Activated CD4-positive, alpha-beta T cell treated with anti-CD3 and anti-CD28 coated beads for 1 hour (primary cell): ENCODE data around the gene TAS2R3.
"Not testable (repeated sequence)": the region's sequence is repeated elsewhere in the genome, so short reads cannot be mapped to it uniquely, and the experiment has no call there.

Experiments
- DNase-seq: peaks from one replicate; pipeline ENCODE4 v3.0.0-alpha.2; 2020

The TAS2R3 gene

GRCh38 chr7:141763797-141764196 lies at the start of gene TAS2R3:
TAS2R3 (plus strand) TSS chr7:141764097; CDS start chr7:141764159, 62 bp downstream.
- DNase-seq: no peak

GRCh38 chr7:141714571-141714970 lies 49.3 kb upstream of the TAS2R3 start:
- DNase-seq: no peak

- no peak for DNase-seq
These were observed 48.9 kb upstream of the TAS2R3 start for GRCh38 chr7:141715018-141715417.

GRCh38 chr7:141715794-141716689 lies 47.9 kb upstream of the TAS2R3 start:
- DNase-seq: no peak

- no peak for DNase-seq
These were observed 46.4 kb upstream of the TAS2R3 start for GRCh38 chr7:141717450-141717849.

GRCh38 chr7:141722529-141722928 lies 41.4 kb upstream of the TAS2R3 start:
- no peak for DNase-seq

- no peak for DNase-seq
These were observed 34.9 kb upstream of the TAS2R3 start for GRCh38 chr7:141729020-141729419.

- no peak for DNase-seq
These were observed 32.3 kb upstream of the TAS2R3 start for GRCh38 chr7:141731476-141732149.

- DNase-seq: no peak
These were observed 26.6 kb upstream of the TAS2R3 start for GRCh38 chr7:141737118-141737835.

GRCh38 chr7:141737836-141738591 lies 25.9 kb upstream of the TAS2R3 start, which contains the start of gene SSBP1:
SSBP1 (plus strand) TSS chr7:141738358; CDS start chr7:141739167, 809 bp downstream.
- peak; percentile 86 for DNase-seq

- DNase-seq: no peak
These were observed 25.3 kb upstream of the TAS2R3 start for GRCh38 chr7:141738592-141739013.

- DNase-seq: no peak
These were observed 24.6 kb upstream of the TAS2R3 start for GRCh38 chr7:141739250-141739649.

GRCh38 chr7:141742229-141742628 lies 21.7 kb upstream of the TAS2R3 start:
- no peak for DNase-seq

GRCh38 chr7:141744131-141744530 lies 19.8 kb upstream of the TAS2R3 start:
- no peak for DNase-seq

GRCh38 chr7:141748396-141748795 lies 15.5 kb upstream of the TAS2R3 start:
- DNase-seq: no peak

GRCh38 chr7:141751904-141752303 lies 12.0 kb upstream of the TAS2R3 start:
- DNase-seq: not testable (repeated sequence)

GRCh38 chr7:141752634-141753033 lies 11.3 kb upstream of the TAS2R3 start:
- no peak for DNase-seq

GRCh38 chr7:141754939-141755338 lies 9.0 kb upstream of the TAS2R3 start:
- DNase-seq: no peak

GRCh38 chr7:141770083-141770583 lies 6.2 kb downstream of the TAS2R3 start:
- not testable (repeated sequence) for DNase-seq

- no peak for DNase-seq
These were observed 12.5 kb downstream of the TAS2R3 start, which contains the start of gene TAS2R4 for GRCh38 chr7:141776374-141776773. TAS2R4 (plus strand) TSS chr7:141776674; CDS start chr7:141778489, 1,815 bp downstream.

- DNase-seq: no peak
These were observed 22.0 kb downstream of the TAS2R3 start for GRCh38 chr7:141785706-141786552.
